HK-2 (cell line): ENCODE measurements around the gene MED16.
"Not testable (repeated sequence)": the region's sequence is repeated elsewhere in the genome, so short reads cannot be mapped to it uniquely, and the experiment has no call there.

ENCODE experiments used
- DNase-seq: peaks from one replicate; pipeline ENCODE4 v3.0.0-alpha.2; 2018; ENCODE audit not compliant: unreplicated experiment

Gene MED16

GRCh38 chr19:853614-854220, 39.3 kb downstream of the MED16 start:
- DNase-seq = not testable (repeated sequence)

GRCh38 chr19:853014-853585, 39.9 kb downstream of the MED16 start:
- no peak for DNase-seq

- DNase-seq = no peak
Observed at GRCh38 chr19:852136-853013, 40.6 kb downstream of the MED16 start, which contains the start of gene ELANE. Gene ELANE (plus strand): TSS chr19:852303. CDS start chr19:852329, 26 bp downstream.

DNA sequence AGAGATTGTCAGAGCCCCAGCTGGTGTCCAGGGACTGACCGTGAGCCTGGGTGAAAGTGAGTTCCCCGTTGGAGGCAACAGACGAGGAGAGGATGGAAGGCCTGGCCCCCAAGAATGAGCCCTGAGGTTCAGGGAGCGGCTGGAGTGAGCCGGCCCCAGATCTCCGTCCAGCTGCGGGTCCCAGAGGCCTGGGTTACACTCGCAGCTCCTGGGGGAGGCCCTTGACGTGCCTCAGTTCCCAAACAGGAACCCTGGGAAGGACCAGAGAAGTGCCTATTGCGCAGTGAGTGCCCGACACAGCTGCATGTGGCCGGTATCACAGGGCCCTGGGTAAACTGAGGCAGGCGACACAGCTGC, 42.0 kb downstream of the MED16 start:
- no peak for DNase-seq

GRCh38 chr19:850221-850978, 42.6 kb downstream of the MED16 start:
- DNase-seq = peak; percentile 62

DNA sequence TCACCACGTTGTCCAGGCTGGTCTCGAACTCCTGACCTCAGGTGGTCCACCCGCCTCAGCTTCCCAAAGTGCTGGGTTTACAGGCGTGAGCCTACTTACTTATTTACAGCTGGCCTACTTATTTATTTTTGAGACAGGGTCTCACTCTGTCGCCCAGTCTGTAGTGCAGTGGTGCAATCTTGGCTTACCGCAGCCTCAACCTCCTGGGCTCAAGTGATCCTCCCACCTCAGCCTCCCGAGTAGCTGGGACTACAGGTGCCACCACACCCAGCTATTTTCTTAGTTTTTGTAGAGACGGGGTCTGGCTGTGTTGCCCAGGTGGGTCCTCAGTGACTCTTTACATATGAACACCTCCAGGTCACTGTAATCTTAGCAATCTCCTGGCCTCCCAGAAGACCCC, 43.8 kb downstream of the MED16 start:
- DNase-seq = not testable (repeated sequence)

- no peak for DNase-seq
Observed at GRCh38 chr19:848386-848921, 44.5 kb downstream of the MED16 start.

DNA sequence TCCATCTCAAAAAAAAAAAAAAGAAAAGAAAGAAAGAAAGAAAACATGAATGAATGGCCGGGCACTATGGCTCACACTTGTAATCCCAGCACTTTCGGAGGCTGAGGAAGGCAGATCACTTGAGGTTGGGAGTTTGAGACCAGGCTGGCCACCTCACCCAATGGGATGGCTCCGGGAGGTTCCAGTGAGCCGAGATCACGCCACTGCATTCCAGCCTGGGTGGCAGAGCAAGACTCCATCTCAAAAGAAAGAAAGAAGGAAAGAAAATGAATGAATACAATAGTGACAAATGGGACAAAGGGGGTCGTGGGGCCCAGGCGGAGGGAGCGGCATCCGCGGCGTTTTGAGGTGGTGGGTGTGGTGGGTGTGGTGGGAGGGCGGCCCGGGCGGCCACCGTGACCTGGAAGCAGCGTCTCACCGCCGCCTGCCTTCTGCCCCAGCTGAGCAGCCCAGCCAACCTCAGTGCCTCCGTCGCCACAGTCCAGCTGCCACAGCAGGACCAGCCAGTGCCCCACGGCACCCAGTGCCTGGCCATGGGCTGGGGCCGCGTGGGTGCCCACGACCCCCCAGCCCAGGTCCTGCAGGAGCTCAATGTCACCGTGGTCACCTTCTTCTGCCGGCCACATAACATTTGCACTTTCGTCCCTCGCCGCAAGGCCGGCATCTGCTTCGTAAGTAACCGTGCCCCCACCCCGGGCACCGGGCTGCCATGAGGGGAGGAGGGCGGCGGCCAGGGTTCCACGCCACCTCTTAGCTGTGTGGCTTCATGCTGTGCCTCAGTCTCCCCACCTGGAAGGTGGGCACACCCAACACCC, 47.1 kb downstream of the MED16 start:
- DNase-seq = no peak

GRCh38 chr19:844546-844971, 48.4 kb downstream of the MED16 start:
- no peak for DNase-seq

DNA sequence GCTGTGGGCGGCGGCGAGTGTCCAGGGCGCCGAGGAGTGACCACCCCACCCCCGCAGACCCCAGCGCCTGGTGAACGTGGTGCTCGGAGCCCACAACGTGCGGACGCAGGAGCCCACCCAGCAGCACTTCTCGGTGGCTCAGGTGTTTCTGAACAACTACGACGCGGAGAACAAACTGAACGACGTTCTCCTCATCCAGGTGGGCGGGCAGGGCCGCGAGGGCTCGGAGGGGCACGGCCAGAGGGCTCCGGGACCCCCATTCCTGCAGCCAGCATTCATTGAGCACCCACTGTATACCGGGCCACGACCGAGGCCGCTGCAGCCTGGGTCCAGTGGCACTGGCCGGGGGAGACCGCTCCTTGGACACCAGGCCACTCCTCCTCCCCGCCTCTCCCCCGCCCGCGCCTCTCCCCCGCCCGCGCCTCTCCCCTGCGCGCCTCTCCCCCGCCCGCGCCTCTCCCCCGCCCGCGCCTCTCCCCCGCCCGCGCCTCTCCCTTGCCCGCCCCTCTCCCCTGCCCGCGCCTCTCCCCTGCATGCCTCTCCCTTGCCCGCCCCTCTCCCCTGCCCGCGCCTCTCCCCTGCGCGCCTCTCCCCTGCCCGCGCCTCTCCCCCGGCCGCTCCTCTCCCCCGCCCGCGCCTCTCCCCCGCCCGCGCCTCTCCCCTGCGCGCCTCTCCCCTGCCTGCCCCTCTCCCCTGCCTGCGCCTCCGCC, 49.0 kb downstream of the MED16 start:
- no peak for DNase-seq

GRCh38 chr19:843180-843835, 49.7 kb downstream of the MED16 start:
- peak; percentile 43 for DNase-seq

GRCh38 chr19:842802-843179, 50.2 kb downstream of the MED16 start:
- DNase-seq = not testable (repeated sequence)

GRCh38 chr19:840519-841206, 52.3 kb downstream of the MED16 start, which contains the start of gene PRTN3:
Gene PRTN3 (plus strand): TSS chr19:840999. CDS start chr19:841009, 10 bp downstream.
- DNase-seq = no peak

DNA sequence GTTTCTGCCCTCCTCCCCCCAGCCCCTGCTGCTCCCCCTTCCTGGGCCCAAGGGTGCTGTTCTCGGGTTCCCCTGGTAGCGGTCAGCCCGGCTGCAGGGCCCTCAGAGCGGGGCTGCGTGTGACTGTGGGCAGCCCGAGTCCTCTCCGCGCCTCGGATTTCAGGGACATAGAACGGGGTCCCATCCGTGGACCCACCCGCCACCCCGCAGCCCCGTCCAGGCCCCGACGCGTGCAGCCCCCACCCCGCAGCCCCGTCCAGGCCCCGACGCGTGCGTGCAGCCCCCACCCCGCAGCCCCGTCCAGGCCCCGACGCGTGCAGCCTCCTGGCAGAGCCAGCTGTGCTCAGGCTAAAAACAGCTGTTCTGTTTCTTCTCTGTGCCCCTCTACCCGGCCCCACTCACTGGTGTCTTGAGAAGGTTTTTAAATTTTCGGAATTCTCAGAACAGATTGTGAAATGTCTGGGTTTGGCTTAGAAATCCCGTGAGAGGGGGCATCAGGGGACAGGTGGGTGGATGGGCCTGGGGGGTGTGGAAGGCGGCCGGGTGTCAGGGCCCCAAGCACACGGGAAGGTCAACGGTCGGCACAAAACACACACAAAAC, 57.7 kb downstream of the MED16 start:
- no peak for DNase-seq

DNA sequence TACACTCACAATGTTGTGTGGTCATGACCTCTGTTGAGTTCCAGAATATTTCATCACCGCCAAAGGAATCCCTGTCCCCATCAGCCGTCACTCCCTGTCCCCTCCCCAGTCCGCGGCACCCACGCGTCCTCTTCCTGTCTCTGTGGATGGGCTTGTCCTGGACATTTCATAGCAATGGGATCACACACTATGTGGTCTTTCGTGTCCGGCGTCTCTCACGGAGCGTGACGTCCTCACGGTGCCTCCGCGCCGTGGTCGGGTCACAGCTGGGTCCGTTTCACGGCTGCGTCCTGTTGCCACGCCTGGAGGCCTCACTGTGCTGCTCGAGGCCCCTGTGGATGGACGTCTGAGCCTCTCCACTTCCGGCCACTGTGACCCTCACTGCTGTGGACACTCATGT, 58.8 kb downstream of the MED16 start:
- DNase-seq = no peak

DNA sequence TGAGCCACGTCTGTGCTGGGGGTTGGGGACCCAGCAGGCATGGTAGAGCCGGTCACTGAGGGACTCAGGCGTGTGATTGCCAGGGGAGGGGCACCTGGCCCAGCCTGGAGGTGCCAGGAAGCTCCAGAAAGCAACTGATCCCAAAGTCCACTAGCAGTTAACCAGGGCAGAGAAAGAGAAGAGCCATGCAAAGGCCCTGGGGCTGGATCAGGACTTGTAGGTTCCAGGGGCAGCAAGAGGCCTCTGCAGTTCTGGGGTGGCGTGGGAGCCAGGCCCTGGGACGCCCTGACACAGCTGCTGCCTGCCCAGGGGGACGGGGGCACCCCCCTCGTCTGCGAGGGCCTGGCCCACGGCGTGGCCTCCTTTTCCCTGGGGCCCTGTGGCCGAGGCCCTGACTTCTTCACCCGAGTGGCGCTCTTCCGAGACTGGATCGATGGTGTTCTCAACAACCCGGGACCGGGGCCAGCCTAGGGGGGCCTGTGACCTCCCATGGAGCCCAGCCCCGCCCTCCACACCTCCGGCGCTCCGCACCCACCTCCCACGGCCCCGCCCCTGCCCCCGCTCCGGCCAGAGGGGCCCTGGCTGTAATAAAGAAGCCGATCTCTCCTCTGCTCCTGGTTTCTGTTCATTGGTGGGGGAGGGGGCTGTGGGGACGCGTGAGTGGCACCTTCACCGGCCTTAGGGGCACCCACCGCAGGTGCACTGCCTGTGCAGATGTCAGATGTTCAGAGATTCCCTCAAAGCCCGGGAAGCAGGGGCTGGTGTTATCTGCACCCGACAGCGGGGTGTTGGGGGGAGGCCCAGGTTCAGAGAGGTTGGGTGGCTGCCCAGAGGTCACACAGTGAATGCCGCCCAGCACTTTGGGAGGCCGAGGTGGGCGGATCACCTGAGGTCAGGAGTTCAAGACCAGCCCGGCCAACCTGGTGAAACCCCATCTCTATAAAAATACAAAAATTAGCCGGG, 61.3 kb downstream of the MED16 start:
- no peak for DNase-seq

DNA sequence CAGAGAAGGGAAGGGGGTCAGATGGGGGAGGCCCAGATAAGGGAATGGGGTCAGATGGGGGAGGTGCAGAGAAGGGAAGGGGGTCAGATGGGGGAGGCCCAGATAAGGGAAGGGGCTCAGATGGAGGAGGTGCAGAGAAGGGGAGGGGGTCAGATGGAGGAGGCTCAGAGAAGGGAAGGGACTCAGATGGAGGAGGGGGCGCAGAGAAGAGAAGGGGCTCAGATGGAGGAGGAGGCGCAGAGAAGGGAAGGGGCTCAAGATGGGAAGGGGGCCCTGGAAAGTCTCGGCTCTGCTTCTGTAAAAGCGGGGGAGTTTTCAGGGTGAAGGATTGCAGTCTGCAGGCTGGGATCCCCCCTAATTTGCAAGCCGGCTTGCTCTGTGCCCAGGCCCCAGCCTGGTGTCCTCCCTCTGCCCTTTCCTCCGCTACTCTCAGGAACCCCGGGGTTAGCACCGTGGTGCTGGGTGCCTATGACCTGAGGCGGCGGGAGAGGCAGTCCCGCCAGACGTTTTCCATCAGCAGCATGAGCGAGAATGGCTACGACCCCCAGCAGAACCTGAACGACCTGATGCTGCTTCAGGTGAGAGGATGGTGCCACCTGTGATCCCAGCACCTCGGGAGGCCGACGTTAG, 63.7 kb downstream of the MED16 start:
- no peak for DNase-seq
